Mucosa of rectum (tissue), 2 donors: ENCODE data around the gene NKD2.
"Not testable (repeated sequence)": the region's sequence is repeated elsewhere in the genome, so short reads cannot be mapped to it uniquely, and the experiment has no call there.

ENCODE experiments used
- H3K27ac ChIP-seq, 2 donors: one replicate each; pipeline ENCODE4 v1.7.0; 2013; ENCODE audit warnings: inconsistent platforms in 2 of 2, low read depth in 2 of 2, low read length in 2 of 2
- H3K27me3 ChIP-seq, 2 donors: one replicate each; pipeline ENCODE4 v1.7.0; 2013; ENCODE audit warnings: low read length in 2 of 2; ENCODE audit not compliant: control insufficient read depth in 2 of 2, insufficient read depth in 2 of 2
- H3K36me3 ChIP-seq, 2 donors: one replicate each; pipeline ENCODE4 v1.7.0; 2013; ENCODE audit warnings: low read length in 2 of 2; ENCODE audit not compliant: control insufficient read depth in 2 of 2, insufficient read depth in 2 of 2
- H3K4me1 ChIP-seq, 2 donors: one replicate each; pipeline ENCODE4 v1.7.0; 2013; ENCODE audit warnings: low read length in 2 of 2, mild to moderate bottlenecking in 1 of 2; ENCODE audit not compliant: control insufficient read depth in 2 of 2, insufficient read depth in 2 of 2
- H3K4me3 ChIP-seq, 2 donors: one replicate each; pipeline ENCODE4 v1.7.0; 2013; ENCODE audit warnings: low read length in 2 of 2
- H3K9ac ChIP-seq, 2 donors: one replicate each; pipeline ENCODE4 v1.7.0; 2013; ENCODE audit warnings: low read length in 2 of 2, low read depth in 1 of 2, mild to moderate bottlenecking in 1 of 2
- H3K9me3 ChIP-seq, 2 donors: one replicate each; pipeline ENCODE4 v1.7.0; 2013; ENCODE audit warnings: low read length in 2 of 2; ENCODE audit not compliant: control insufficient read depth in 2 of 2
- donor health status: healthy.
- donor health status: Normal muscosa, but diverticular disease.

Gene NKD2

DNA sequence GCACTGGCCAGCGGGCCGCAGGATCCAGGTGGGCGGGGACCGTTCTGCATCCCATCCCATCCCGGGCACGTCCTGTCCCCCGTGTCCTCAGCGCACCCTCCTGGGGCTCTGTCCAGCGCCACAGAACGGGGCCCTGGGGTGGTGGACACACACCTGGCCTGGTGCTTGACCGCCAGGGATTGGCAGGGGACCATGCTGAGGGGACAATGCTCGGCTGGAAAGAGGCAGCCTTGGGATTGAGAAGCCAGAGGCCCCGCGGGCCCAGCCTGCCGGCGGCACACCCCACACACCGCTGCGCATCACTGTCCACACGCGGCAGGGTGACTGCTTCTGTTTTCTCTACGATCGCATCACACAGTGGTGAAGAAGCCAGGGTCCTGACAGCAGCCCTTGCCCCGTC lies 70.2 kb downstream of the NKD2 start:
- H3K27ac ChIP-seq = no peak overlapping the region
- H3K27me3 ChIP-seq = no peaks in the 10 kb centered on the region
- no peak overlapping the region for H3K4me3 ChIP-seq
- peaks cover 52 to 58% of the 10 kb centered on the region in 2 donors for H3K36me3 ChIP-seq
- no peak overlapping the region for H3K9ac ChIP-seq
- no peaks in the 10 kb centered on the region for H3K9me3 ChIP-seq
- no peaks in the 10 kb centered on the region for H3K4me1 ChIP-seq

- H3K27ac ChIP-seq = no peak overlapping the region
- H3K9me3 ChIP-seq = no peaks in the 10 kb centered on the region
- no peaks in the 10 kb centered on the region for H3K4me1 ChIP-seq
- H3K27me3 ChIP-seq = no peaks in the 10 kb centered on the region
- no peak overlapping the region for H3K9ac ChIP-seq
- no peak overlapping the region for H3K4me3 ChIP-seq
- H3K36me3 ChIP-seq = peaks cover 58 to 61% of the 10 kb centered on the region in 2 donors
Observed at GRCh38 chr5:1079486-1079885, 70.9 kb downstream of the NKD2 start.

DNA sequence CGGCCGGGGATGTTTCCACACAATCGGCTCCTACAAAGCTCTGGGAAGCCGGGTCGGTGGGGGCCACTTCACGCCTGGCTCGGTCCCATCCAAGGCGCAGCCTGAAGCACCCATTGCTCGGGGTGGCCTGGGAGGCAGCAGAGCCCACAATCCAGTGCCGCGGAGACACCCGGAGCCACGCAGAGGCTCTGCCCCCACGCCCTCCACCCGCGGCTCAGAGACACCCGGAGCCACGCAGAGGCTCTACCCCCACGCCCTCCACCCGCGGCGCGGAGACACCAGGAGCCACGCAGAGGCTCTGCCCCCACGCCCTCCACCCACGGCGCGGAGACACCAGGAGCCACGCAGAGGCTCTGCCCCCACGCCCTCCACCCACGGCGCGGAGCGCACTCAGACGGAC lies 71.4 kb downstream of the NKD2 start:
- H3K4me3 ChIP-seq = no peak overlapping the region
- H3K9me3 ChIP-seq = no peaks in the 10 kb centered on the region
- no peak overlapping the region for H3K9ac ChIP-seq
- H3K36me3 ChIP-seq = peaks cover 60 to 61% of the 10 kb centered on the region in 2 donors
- H3K27me3 ChIP-seq = no peaks in the 10 kb centered on the region
- no peak overlapping the region for H3K27ac ChIP-seq
- H3K4me1 ChIP-seq = no peaks in the 10 kb centered on the region

DNA sequence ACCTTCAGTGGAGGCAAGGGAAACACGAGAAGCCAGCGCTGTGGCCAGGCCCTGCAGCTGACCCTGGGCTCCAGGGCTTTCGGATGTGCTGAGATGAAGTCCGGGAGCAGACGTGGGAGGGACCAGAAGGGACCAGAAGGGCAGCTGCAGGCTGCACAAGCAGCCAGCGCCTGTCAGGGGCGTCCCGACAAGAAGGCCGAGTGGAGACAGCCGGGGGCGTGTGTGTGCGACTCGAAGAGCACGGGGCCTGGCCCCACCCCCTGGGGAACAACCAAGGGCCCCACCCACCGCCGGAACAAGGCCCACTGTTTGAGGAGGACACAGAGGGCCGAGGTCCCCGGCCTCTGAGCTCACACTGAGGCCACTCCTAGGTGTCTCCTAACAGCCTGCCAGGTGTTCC lies 71.8 kb downstream of the NKD2 start:
- Histone ChIP-seq H3K27ac (no peak overlapping the region), H3K36me3 (peaks cover 58 to 61% of the 10 kb centered on the region in 2 donors), H3K4me1 (no peaks in the 10 kb centered on the region), H3K27me3 (no peaks in the 10 kb centered on the region), H3K9me3 (no peaks in the 10 kb centered on the region), H3K9ac (no peak overlapping the region), H3K4me3 (no peak overlapping the region)

- Histone ChIP-seq H3K27me3 (no peaks in the 10 kb centered on the region), H3K4me3 (no peak overlapping the region), H3K4me1 (no peaks in the 10 kb centered on the region), H3K9ac (no peak overlapping the region), H3K9me3 (no peaks in the 10 kb centered on the region), H3K27ac (no peak overlapping the region), H3K36me3 (peaks cover 51 to 58% of the 10 kb centered on the region in 2 donors)
Observed at GRCh38 chr5:1081519-1081918, 72.9 kb downstream of the NKD2 start.

- not testable (repeated sequence) for H3K4me3 ChIP-seq, H3K9me3 ChIP-seq, H3K27ac ChIP-seq, H3K9ac ChIP-seq, H3K4me1 ChIP-seq, H3K27me3 ChIP-seq
- H3K36me3 ChIP-seq = peaks cover 56 to 62% of the 10 kb centered on the region in 2 donors
Observed at GRCh38 chr5:1083026-1083425, 74.4 kb downstream of the NKD2 start.

- Histone ChIP-seq H3K27me3 (no peaks in the 10 kb centered on the region), H3K9ac (no peak overlapping the region), H3K9me3 (no peaks in the 10 kb centered on the region), H3K27ac (no peak overlapping the region), H3K4me1 (no peaks in the 10 kb centered on the region), H3K4me3 (no peak overlapping the region), H3K36me3 (peaks cover 56 to 60% of the 10 kb centered on the region in 2 donors)
Observed at GRCh38 chr5:1083823-1084605, 75.4 kb downstream of the NKD2 start.

- H3K27me3 ChIP-seq = no peaks in the 10 kb centered on the region
- H3K36me3 ChIP-seq = peaks cover 49 to 57% of the 10 kb centered on the region in 2 donors
- no peak overlapping the region for H3K27ac ChIP-seq
- H3K9ac ChIP-seq = no peak overlapping the region
- H3K4me1 ChIP-seq = peaks cover 6 to 10% of the 10 kb centered on the region in 2 donors
- H3K4me3 ChIP-seq = no peak overlapping the region
- no peaks in the 10 kb centered on the region for H3K9me3 ChIP-seq
Observed at GRCh38 chr5:1085391-1085790, 76.8 kb downstream of the NKD2 start.

DNA sequence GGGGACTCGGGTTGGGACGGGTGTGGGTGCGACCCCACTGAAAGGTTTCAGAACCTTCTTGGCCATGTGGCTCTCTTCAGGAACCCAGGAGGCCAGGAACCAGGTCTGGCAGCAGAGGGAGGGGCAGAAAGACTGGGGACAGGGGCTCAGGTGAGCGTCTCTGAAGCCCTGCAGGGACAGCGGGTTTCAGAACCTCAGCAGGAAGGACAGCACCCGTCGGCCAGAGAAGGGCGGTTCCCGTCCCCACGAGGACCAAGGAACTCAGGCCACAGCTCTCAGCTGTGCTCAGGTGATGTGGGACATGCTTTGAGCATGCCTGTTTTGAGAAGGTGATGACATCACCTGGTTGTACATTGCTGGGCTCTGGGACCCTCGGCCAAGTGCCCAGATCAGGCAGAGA lies 77.5 kb downstream of the NKD2 start:
- Histone ChIP-seq H3K4me1 (peaks cover 6 to 10% of the 10 kb centered on the region in 2 donors), H3K27ac (no peak overlapping the region), H3K4me3 (no peak overlapping the region), H3K36me3 (peaks cover 48 to 62% of the 10 kb centered on the region in 2 donors), H3K27me3 (no peaks in the 10 kb centered on the region), H3K9ac (no peak overlapping the region), H3K9me3 (no peaks in the 10 kb centered on the region)

DNA sequence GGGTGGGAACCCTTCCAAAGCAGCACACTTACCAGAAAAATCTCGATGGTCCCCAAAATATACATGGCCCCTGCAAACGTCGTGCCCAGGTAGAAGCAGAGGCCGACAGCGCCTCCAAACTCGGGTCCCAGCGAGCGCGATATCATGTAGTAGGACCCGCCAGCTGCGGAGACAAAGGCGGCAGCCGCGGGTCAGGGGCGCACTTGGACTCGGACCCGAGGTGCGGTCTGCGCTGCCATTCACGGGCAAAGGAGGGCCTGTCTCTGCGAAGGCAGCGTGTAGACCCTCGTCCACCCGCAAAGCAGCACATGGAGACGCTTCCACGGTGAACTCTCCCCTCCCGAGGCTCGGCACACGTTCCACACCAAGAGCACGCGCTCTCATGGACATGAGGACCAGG lies 78.3 kb downstream of the NKD2 start:
- Histone ChIP-seq H3K4me3 (no peak overlapping the region), H3K9me3 (no peaks in the 10 kb centered on the region), H3K9ac (no peak overlapping the region), H3K27ac (no peak overlapping the region), H3K27me3 (no peaks in the 10 kb centered on the region), H3K4me1 (peaks cover 6 to 10% of the 10 kb centered on the region in 2 donors), H3K36me3 (peaks cover 49 to 63% of the 10 kb centered on the region in 2 donors)
